ENCODE results near the gene GNAL.

DNA sequence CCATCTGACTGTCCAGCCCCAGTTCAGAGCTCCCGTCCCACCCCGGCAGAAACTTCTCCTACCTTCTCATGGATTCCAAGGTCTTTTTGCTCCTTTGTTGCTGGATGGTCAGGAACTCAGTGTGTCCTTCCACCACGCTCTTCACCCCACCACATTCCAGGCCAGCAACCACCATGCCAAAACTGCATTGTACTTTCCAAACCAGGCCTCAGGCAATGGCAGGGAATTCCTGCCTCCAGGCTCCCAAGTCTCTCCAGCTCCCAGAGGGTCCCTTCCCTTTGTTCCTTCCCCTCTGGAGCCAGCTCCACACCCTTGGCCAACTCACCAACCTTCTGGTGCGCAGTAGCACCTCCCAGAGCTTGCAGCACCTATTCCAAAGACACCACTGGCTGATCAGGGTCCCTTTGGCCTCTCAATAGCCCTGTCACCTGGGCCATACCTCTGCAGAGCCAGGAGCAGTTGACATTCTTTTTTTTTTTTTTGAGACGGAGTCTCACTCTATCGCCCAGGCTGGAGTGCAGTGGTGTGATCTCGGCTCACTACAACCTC is 170.3 kb downstream of the GNAL start:
- TF ChIP-seq, protein P1, sequence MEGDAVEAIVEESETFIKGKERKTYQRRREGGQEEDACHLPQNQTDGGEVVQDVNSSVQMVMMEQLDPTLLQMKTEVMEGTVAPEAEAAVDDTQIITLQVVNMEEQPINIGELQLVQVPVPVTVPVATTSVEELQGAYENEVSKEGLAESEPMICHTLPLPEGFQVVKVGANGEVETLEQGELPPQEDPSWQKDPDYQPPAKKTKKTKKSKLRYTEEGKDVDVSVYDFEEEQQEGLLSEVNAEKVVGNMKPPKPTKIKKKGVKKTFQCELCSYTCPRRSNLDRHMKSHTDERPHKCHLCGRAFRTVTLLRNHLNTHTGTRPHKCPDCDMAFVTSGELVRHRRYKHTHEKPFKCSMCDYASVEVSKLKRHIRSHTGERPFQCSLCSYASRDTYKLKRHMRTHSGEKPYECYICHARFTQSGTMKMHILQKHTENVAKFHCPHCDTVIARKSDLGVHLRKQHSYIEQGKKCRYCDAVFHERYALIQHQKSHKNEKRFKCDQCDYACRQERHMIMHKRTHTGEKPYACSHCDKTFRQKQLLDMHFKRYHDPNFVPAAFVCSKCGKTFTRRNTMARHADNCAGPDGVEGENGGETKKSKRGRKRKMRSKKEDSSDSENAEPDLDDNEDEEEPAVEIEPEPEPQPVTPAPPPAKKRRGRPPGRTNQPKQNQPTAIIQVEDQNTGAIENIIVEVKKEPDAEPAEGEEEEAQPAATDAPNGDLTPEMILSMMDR (IDR thresholded peaks at IDR 0.05): no peak
- no peak for TF ChIP-seq POLR2A (IDR thresholded peaks at IDR 0.05)
